GM23338 (cell line): ENCODE results near the gene ENOX1. TPM values are rescaled to one million over a fixed set of nuclear protein-coding genes. Genes with fewer than 3 reads are reported as not detected.

ENCODE experiments used
- ATAC-seq: fragments of 200-7000 bp; cut with Tn5 transposase; 3 replicates; pipeline ENCODE4 v1.9.1; 2020
- DNase-seq: peaks from one replicate; pipeline ENCODE4 v3.0.0-alpha.2; 2015; ENCODE audit warnings: low spot score
- H2AFZ ChIP-seq: fragments of 200-600 bp; sonication (generic); 2 replicates; pipeline ENCODE4 v1.8.0; 2016; ENCODE audit warnings: antibody characterized with exemption, mild to moderate bottlenecking, moderate library complexity
- H3F3A ChIP-seq: fragments of 200-600 bp; sonication (generic); replicated peaks from 2 replicates; pipeline ENCODE4 v1.8.0; 2017; ENCODE audit warnings: antibody characterized with exemption, mixed run types, low read depth
- H3K27ac ChIP-seq: fragments of 200-600 bp; sonication (generic); 2 replicates; pipeline ENCODE4 v1.6.1; 2016; ENCODE audit warnings: low read depth
- H3K27me3 ChIP-seq: fragments of 200-600 bp; sonication (generic); 2 replicates; pipeline ENCODE4 v1.8.0; 2016; ENCODE audit warnings: mild to moderate bottlenecking, mixed run types, moderate library complexity; ENCODE audit not compliant: insufficient read depth
- H3K36me3 ChIP-seq: fragments of 200-600 bp; sonication (generic); 2 replicates; pipeline ENCODE4 v1.8.0; 2016; ENCODE audit warnings: mild to moderate bottlenecking; ENCODE audit not compliant: insufficient read depth
- H3K4me1 ChIP-seq: fragments of 200-600 bp; sonication (generic); 2 replicates; pipeline ENCODE4 v1.8.0; 2016; ENCODE audit warnings: mild to moderate bottlenecking, moderate library complexity; ENCODE audit not compliant: insufficient read depth
- H3K4me2 ChIP-seq: fragments of 200-600 bp; sonication (generic); 2 replicates; pipeline ENCODE4 v1.7.1; 2017; ENCODE audit warnings: mixed run types
- H3K4me3 ChIP-seq: fragments of 200-600 bp; sonication (generic); 2 replicates; pipeline ENCODE4 v1.6.1; 2016; ENCODE audit warnings: mixed run types
- H3K79me2 ChIP-seq: fragments of 200-600 bp; sonication (generic); replicated peaks from 2 replicates; pipeline ENCODE4 v1.8.0; 2017; ENCODE audit warnings: mild to moderate bottlenecking; ENCODE audit not compliant: insufficient read depth
- H3K9me2 ChIP-seq: fragments of 200-600 bp; sonication (generic); 2 replicates; pipeline ENCODE4 v1.8.0; 2017; ENCODE audit not compliant: insufficient read depth
- H4K20me1 ChIP-seq: fragments of 200-600 bp; sonication (generic); replicated peaks from 2 replicates; pipeline ENCODE4 v1.8.0; 2017; ENCODE audit warnings: mild to moderate bottlenecking; ENCODE audit not compliant: insufficient read depth
- H3K27ac Mint-ChIP-seq: 2 replicates; pipeline ENCODE4 v1.8.0; 2020; ENCODE audit warnings: inconsistent platforms, mild to moderate bottlenecking, moderate library complexity, mixed read lengths
- H3K27me3 Mint-ChIP-seq: 3 replicates; pipeline ENCODE4 v1.8.0; 2022; ENCODE audit warnings: low read depth, mild to moderate bottlenecking, moderate library complexity, mixed read lengths, inconsistent platforms; ENCODE audit not compliant: insufficient read depth, poor library complexity
- H3K36me3 Mint-ChIP-seq: 3 replicates; pipeline ENCODE4 v1.8.0; 2021; ENCODE audit warnings: low read depth, mild to moderate bottlenecking, inconsistent platforms, moderate library complexity, mixed read lengths
- H3K4me1 Mint-ChIP-seq: 3 replicates; pipeline ENCODE4 v1.8.0; 2020; ENCODE audit warnings: mild to moderate bottlenecking, inconsistent platforms, mixed read lengths
- H3K4me3 Mint-ChIP-seq: 3 replicates; pipeline ENCODE4 v1.8.0; 2021; ENCODE audit warnings: moderate library complexity, mild to moderate bottlenecking, inconsistent platforms, mixed read lengths
- H3K9me3 Mint-ChIP-seq: 3 replicates; pipeline ENCODE4 v1.8.0; 2020; ENCODE audit warnings: moderate library complexity, mild to moderate bottlenecking, inconsistent platforms, mixed read lengths
- CREB1 ChIP-seq: fragments of 250-450 bp; sonication (Bioruptor Pico); IDR thresholded peaks from 2 replicates; pipeline ENCODE4 v1.5.0; 2020; ENCODE audit warnings: low read depth, mild to moderate bottlenecking, moderate library complexity
- CTCF ChIP-seq, 2 experiments: fragments of 200-600 bp in 1 of 2; sonication (generic) in 1 of 2; conservative IDR thresholded peaks; 2 replicates each; pipeline versions ENCODE4 v1.5.1 to v1.6.1; 2016 to 2017; ENCODE audit warnings: antibody characterized with exemption in 2 of 2, low read depth in 2 of 2, mild to moderate bottlenecking in 2 of 2, moderate library complexity in 1 of 2
- EZH2phosphoT487 ChIP-seq: fragments of 200-600 bp; sonication (generic); IDR thresholded peaks from one replicate; pipeline ENCODE4 v1.8.1; 2018; ENCODE audit warnings: antibody characterized with exemption; ENCODE audit not compliant: unreplicated experiment
- NANOG ChIP-seq: IDR thresholded peaks from 2 replicates; pipeline ENCODE4 v1.6.1; 2016; ENCODE audit warnings: antibody characterized with exemption, borderline replicate concordance
- POLR2AphosphoS5 ChIP-seq: IDR thresholded peaks from 2 replicates; pipeline ENCODE4 v1.6.1; 2016; ENCODE audit warnings: antibody characterized with exemption, low read depth
- STAT1 ChIP-seq: IDR thresholded peaks from one replicate; pipeline ENCODE4 v1.6.1; 2016; ENCODE audit warnings: antibody characterized with exemption; ENCODE audit not compliant: unreplicated experiment
- ZNF114 ChIP-seq: fragments of 250-450 bp; sonication (Bioruptor Pico); IDR thresholded peaks from 2 replicates; pipeline ENCODE4 v1.5.0; 2020; ENCODE audit warnings: mild to moderate bottlenecking, moderate library complexity
- ZNF462 ChIP-seq: fragments of 250-450 bp; sonication (Bioruptor Pico); IDR thresholded peaks from 2 replicates; pipeline ENCODE4 v1.5.0; 2020; ENCODE audit warnings: mild to moderate bottlenecking, moderate library complexity
- polyA plus RNA-seq: library from polyadenylated mRNA; unstranded; fragments of >200 nt; fragmentation: Nextera tagmentation; extraction: Ambion mirVana; gene quantifications from 2 replicates; pipeline ENCODE4 v1.2.1, GENCODE V29; 2016
- total RNA-seq: library from RNA; depleted of rRNA; stranded (reverse); fragments of >200 nt; shearing (Covaris generic); gene quantifications from 2 replicates; pipeline ENCODE4 v1.2.3, GENCODE V29; 2014

Gene ENOX1
- total and polyA plus RNA-seq, 2 experiments from 2014 or later: 0.66 to 0.81 TPM

GRCh38 chr13:43802511-43802910 lies 15.7 kb upstream of the ENOX1 start (continued):
- TF ChIP-seq ZNF462 (no peak), CTCF (conservative IDR thresholded peaks at IDR 0.05; ENCODE audit: low read depth in 2 of 2) (no peak), POLR2AphosphoS5 (no peak)

GRCh38 chr13:43800828-43801227 lies 14.1 kb upstream of the ENOX1 start:
- Histone ChIP-seq H3K4me2 (no peak overlapping the region), H3K9me2 (no peaks in the 10 kb centered on the region), H3K36me3 (no peaks in the 10 kb centered on the region), H3K27ac (no peak overlapping the region), H2AFZ (no peak overlapping the region), H4K20me1 (no peaks in the 10 kb centered on the region), H3K27me3 (no peaks in the 10 kb centered on the region), H3F3A (no peaks in the 10 kb centered on the region), H3K4me3 (no peak overlapping the region), H3K4me1 (peaks cover 10% of the 10 kb centered on the region), H3K79me2 (no peaks in the 10 kb centered on the region)
- ATAC-seq (no peak), DNase-seq (no peak)
- Mint-ChIP-seq H3K36me3 (no peaks in the 10 kb centered on the region), H3K4me3 (no peak overlapping the region), H3K4me1 (peaks cover 11% of the 10 kb centered on the region), H3K27ac (no peak overlapping the region), H3K27me3 (peaks cover 1% of the 10 kb centered on the region), H3K9me3 (no peaks in the 10 kb centered on the region)
- TF ChIP-seq STAT1 (no peak), CREB1 (no peak), ZNF114 (no peak), EZH2phosphoT487 (no peak), ZNF462 (no peak), NANOG (no peak)
